Subcutaneous abdominal adipose tissue (tissue), 5 donors: ENCODE results near the gene UNC119B.

Source experiments
- H3K27ac ChIP-seq: one replicate; pipeline ENCODE4 v1.7.0; 2013; ENCODE audit warnings: low read depth, mild to moderate bottlenecking, inconsistent platforms, low read length, moderate library complexity
- H3K27me3 ChIP-seq, 5 donors: one replicate each; pipeline ENCODE4 v1.7.0; 2013; ENCODE audit warnings: low read length in 5 of 5, inconsistent platforms in 1 of 5; ENCODE audit not compliant: control insufficient read depth in 5 of 5, insufficient read depth in 4 of 5
- H3K36me3 ChIP-seq, 5 donors: one replicate each; pipeline ENCODE4 v1.7.0; 2013; ENCODE audit warnings: low read length in 5 of 5; ENCODE audit not compliant: control insufficient read depth in 5 of 5, insufficient read depth in 5 of 5
- H3K4me1 ChIP-seq, 5 donors: one replicate each; pipeline ENCODE4 v1.7.0; 2013; ENCODE audit warnings: low read length in 5 of 5, mild to moderate bottlenecking in 3 of 5, moderate library complexity in 1 of 5; ENCODE audit not compliant: control insufficient read depth in 5 of 5, insufficient read depth in 5 of 5
- H3K4me3 ChIP-seq, 5 donors: one replicate each; pipeline ENCODE4 v1.7.0; 2013; ENCODE audit warnings: low read length in 5 of 5, low read depth in 1 of 5
- H3K9ac ChIP-seq, 5 donors: one replicate each; pipeline ENCODE4 v1.7.0; 2013; ENCODE audit warnings: low read length in 5 of 5, mild to moderate bottlenecking in 4 of 5, moderate library complexity in 3 of 5
- H3K9me3 ChIP-seq, 5 donors: one replicate each; pipeline ENCODE4 v1.7.0; 2013; ENCODE audit warnings: low read length in 5 of 5; ENCODE audit not compliant: control insufficient read depth in 5 of 5
- donor health status: healthy.
- donor health status: healthy.
- donor health status: healthy.
- donor health status: healthy.
- donor health status: healthy.

UNC119B gene

DNA sequence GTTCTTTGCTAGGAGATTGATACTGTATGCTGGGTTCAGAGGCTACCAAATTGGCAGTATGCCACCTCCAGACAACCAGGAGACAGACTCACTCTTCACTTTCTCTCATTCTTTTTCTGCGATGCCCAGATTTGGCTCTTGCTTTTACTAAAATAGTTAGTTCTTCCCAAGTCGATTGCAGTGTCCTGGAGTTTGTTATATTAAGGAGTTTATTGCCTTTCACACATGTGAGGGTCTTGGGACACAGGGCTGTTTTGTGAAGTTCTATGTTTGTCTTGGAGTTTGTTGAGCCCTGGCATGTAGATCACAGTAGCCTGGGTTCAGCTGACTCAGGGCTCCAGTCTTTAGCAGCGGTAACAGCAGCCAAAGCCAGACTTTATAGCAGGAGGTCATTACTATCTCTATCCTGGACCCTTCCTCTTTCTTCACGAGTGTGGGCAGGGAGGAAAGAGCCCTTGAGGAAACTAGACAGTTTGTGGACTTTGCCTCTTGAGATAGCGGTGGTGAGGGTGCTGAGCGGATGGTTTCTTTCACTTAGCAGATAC is 21.7 kb upstream of the UNC119B start:
- Histone ChIP-seq H3K36me3 (peaks cover 0 to 4% (median 0%) of the 10 kb centered on the region in 5 donors), H3K9me3 (no peaks in the 10 kb centered on the region), H3K27me3 (no peaks in the 10 kb centered on the region), H3K27ac (peak overlapping the region; percentile 89), H3K9ac (peak overlapping the region; percentile 64 to 91 (median 88)), H3K4me3 (peak overlapping the region; percentile 79 to 94 (median 87)), H3K4me1 (peaks cover 18 to 70% (median 66%) of the 10 kb centered on the region in 5 donors)

GRCh38 chr12:120689397-120690082 is 20.7 kb upstream of the UNC119B start:
- Histone ChIP-seq H3K9ac (peak overlapping the region in 2 of 5 donors; percentile 88 to 89), H3K36me3 (peaks cover 4 to 13% (median 7%) of the 10 kb centered on the region in 5 donors), H3K4me3 (peak overlapping the region in 4 of 5 donors; percentile 81 to 94 (median 88)), H3K9me3 (no peaks in the 10 kb centered on the region), H3K4me1 (peaks cover 18 to 74% (median 70%) of the 10 kb centered on the region in 5 donors), H3K27me3 (no peaks in the 10 kb centered on the region), H3K27ac (peak overlapping the region; percentile 89)

DNA sequence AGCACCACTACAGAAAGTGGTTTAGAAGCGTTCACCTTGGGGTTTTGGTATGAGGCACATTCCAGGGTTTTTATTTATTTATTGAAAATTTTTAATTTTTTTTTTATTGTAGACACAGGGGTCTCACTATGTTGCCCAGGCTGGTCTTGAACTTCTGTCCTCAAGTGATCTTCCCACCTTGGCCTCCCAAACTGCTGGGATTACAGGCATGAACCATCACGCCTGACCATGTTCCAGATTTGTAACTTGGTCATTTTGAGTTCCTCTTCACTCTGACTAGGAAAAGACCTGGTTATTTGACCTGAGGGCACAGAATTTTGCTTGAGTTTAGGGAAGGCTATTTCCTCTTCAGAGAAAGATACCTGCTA is 20.2 kb upstream of the UNC119B start:
- Histone ChIP-seq H3K9me3 (no peaks in the 10 kb centered on the region), H3K36me3 (peaks cover 10 to 18% (median 12%) of the 10 kb centered on the region in 5 donors), H3K4me3 (no peak overlapping the region), H3K9ac (peak overlapping the region in 3 of 5 donors; percentile 1 to 49 (median 30)), H3K27ac (peak overlapping the region; percentile 44), H3K4me1 (peaks cover 18 to 74% (median 69%) of the 10 kb centered on the region in 5 donors), H3K27me3 (no peaks in the 10 kb centered on the region)

- no peaks in the 10 kb centered on the region for H3K9me3 ChIP-seq
- H3K36me3 ChIP-seq, result peaks cover 17 to 27% (median 21%) of the 10 kb centered on the region in 5 donors
- peak overlapping the region; percentile 44 for H3K27ac ChIP-seq
- H3K4me1 ChIP-seq, result peaks cover 18 to 72% (median 64%) of the 10 kb centered on the region in 5 donors
- H3K27me3 ChIP-seq, result no peaks in the 10 kb centered on the region
- peak overlapping the region in 2 of 5 donors; percentile 1 to 48 for H3K9ac ChIP-seq
- H3K4me3 ChIP-seq, result no peak overlapping the region
These were observed 19.3 kb upstream of the UNC119B start for GRCh38 chr12:120690978-120691377.

GRCh38 chr12:120692524-120693033 is 17.7 kb upstream of the UNC119B start:
- Histone ChIP-seq H3K27ac (peak overlapping the region; percentile 14), H3K4me1 (peaks cover 13 to 71% (median 56%) of the 10 kb centered on the region in 5 donors), H3K9me3 (no peaks in the 10 kb centered on the region), H3K4me3 (no peak overlapping the region), H3K9ac (no peak overlapping the region), H3K27me3 (no peaks in the 10 kb centered on the region), H3K36me3 (peaks cover 25 to 43% (median 37%) of the 10 kb centered on the region in 5 donors)

GRCh38 chr12:120693848-120694247 is 16.4 kb upstream of the UNC119B start:
- H3K36me3 ChIP-seq, result peaks cover 27 to 56% (median 47%) of the 10 kb centered on the region in 5 donors

DNA sequence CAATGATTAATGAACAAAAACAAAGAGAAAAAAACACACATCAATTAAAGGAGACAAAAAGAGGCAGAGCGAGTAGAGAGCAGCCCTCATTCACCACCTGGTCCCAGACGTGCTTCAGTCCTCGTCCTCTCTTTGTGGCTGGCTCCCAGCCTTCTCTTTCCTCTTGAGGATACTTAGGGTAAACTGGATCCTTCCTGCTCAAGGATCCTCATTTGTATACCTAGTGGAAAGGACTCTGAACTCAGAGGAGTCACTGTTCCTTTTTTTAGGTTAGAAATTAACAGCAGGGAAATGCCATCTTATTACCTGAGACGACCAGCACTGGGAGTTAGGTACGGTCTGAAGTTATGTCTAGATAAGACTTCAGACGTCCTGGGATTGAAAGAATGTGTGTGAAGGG is 13.6 kb upstream of the UNC119B start:
- H3K4me1 ChIP-seq, result peaks cover 2 to 71% (median 43%) of the 10 kb centered on the region in 5 donors

More at GRCh38 chr12:120693848-120694247, 16.4 kb upstream of the UNC119B start:
- Histone ChIP-seq H3K4me3 (no peak overlapping the region), H3K9me3 (no peaks in the 10 kb centered on the region), H3K27ac (peak overlapping the region; percentile 44), H3K27me3 (no peaks in the 10 kb centered on the region), H3K9ac (no peak overlapping the region), H3K4me1 (peaks cover 8 to 71% (median 47%) of the 10 kb centered on the region in 5 donors)

GRCh38 chr12:120697344-120697743 is 12.9 kb upstream of the UNC119B start:
- Histone ChIP-seq H3K9me3 (no peaks in the 10 kb centered on the region), H3K4me3 (no peak overlapping the region), H3K27me3 (no peaks in the 10 kb centered on the region), H3K36me3 (peaks cover 27 to 88% (median 73%) of the 10 kb centered on the region in 5 donors), H3K9ac (no peak overlapping the region), H3K27ac (no peak overlapping the region), H3K4me1 (peaks cover 2 to 73% (median 36%) of the 10 kb centered on the region in 5 donors)

More for the DNA sequence above, 13.6 kb upstream of the UNC119B start:
- Histone ChIP-seq H3K9me3 (no peaks in the 10 kb centered on the region), H3K36me3 (peaks cover 27 to 81% (median 70%) of the 10 kb centered on the region in 5 donors), H3K4me3 (no peak overlapping the region), H3K27ac (no peak overlapping the region), H3K9ac (no peak overlapping the region), H3K27me3 (no peaks in the 10 kb centered on the region)

DNA sequence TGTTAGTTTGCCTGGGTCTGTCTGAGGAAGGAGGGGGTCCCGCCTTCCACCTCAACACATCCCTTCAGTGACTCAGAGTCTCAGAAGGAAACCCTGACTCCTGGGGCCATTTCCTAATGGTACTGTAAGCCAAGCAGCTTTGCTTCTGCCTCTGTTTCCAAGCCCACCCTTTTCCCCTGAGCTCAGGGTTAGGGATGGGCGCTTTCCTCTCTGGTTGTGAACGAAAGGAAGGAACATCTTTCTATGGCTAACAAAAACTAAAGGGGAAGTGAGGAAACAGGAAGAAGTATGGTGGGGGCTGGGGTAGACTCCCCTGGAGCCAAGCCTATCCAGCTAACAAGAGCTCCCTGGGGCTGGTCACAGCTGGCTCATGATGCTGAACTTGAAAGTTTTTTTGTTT is 11.6 kb upstream of the UNC119B start:
- Histone ChIP-seq H3K27me3 (no peaks in the 10 kb centered on the region), H3K4me1 (peaks cover 0 to 73% (median 28%) of the 10 kb centered on the region in 5 donors), H3K4me3 (no peak overlapping the region), H3K9me3 (no peaks in the 10 kb centered on the region), H3K36me3 (peaks cover 27 to 97% (median 76%) of the 10 kb centered on the region in 5 donors), H3K27ac (peak overlapping the region; percentile 32), H3K9ac (peak overlapping the region in 1 of 5 donors; percentile 44)

GRCh38 chr12:120699553-120699952 is 10.7 kb upstream of the UNC119B start:
- Histone ChIP-seq H3K9me3 (no peaks in the 10 kb centered on the region), H3K36me3 (peaks cover 22 to 91% (median 69%) of the 10 kb centered on the region in 5 donors), H3K4me1 (peaks cover 0 to 69% (median 28%) of the 10 kb centered on the region in 5 donors), H3K27ac (peak overlapping the region; percentile 32), H3K27me3 (no peaks in the 10 kb centered on the region), H3K9ac (peak overlapping the region in 2 of 5 donors; percentile 20 to 38), H3K4me3 (no peak overlapping the region)
